GM19351 (cell line): ENCODE measurements around the gene ATRNL1.

Experiments used
- ATAC-seq: cut with Tn5 transposase; IDR thresholded peaks from one replicate; pipeline ENCODE4 v1.9.1; 2021; ENCODE audit warnings: mild to moderate bottlenecking, moderate library complexity; ENCODE audit not compliant: unreplicated experiment

Gene ATRNL1

DNA sequence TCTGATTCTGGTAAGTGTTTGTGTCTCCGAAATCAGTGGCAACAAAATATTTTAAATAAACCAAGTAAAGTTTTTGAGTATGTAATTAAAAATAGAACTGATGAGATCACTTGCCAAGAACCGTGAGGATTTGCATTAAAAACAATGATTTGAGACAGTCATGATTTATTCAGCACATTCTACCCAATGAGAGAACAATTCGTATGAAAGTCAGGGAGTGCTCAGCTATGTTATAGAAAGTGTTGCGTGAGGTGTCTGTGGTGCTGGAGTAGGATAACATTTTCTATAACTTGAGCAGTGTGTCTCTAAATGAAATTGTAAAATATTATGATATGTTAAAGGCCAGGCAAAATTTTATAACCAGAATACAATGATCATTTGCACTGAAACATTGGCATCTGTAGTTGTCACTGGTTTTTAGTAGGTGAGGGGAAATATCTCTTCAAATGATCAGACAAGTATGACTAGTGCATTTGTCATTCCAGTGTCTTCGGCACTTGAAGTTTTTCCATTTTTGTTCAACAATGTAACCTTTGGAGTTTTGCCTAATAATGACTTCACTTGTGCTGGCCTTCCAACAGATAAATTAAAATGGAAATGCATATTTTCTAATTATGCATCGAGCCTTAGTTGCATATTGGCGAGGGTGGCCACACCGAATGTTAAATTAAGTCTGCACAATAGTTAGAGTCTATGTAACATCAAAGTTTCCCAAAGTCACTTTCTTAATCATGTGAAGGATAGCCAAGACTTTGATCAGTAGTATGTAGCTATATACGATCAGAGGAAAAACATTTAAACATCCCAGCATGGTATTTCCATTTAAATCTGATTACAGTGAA, 844.0 kb downstream of the ATRNL1 start:
- ATAC-seq = no peak

DNA sequence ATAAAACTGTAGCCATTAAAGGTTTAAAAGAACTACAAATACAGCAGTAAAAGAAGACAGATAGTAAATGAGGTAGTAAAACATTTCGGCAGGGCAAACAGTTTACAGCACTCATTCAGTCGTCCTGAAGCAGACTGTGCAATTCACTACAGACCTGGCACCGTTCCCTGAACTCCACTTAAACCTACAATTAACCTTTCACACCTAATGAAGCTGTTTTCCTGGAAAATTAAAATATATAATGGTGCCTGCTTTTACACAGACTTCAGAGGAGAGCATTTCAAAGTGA, 844.5 kb downstream of the ATRNL1 start:
- no peak for ATAC-seq

DNA sequence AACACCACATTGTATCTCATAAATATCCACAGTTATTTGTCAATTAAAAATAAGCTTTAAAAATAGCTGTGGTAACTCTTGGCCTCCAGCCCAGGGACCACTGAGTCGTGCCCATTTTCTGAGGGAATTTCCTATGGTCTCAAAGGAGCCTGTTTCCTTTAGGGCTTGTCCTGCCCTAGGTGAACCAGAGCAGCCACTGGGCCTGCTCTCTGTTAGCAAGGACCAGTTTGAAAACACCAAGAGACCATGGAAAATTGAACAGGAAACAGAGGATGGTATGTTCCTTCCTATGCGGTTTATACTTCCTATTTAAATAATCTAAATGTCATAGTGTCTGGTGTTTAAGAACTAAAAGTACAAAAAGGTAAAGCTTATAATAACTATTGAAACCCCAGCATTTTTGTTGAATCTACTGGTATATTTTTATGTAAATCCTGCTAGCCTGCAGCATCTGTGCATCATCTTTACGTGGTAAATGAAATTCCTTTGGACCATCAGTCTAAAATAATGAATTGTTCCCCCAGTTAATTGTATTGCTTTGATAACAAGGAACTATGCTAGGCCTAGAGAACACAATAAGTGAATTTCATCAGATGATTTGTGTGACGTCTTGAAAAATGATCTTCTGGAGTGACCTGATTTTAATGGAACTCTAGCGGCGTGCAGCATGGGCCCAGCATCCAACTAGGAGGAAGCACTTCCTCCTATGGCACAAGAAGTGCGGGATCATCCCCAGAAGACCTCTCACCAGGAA, 846.1 kb downstream of the ATRNL1 start:
- ATAC-seq = no peak

GRCh38 chr10:115941361-115941771, 848.2 kb downstream of the ATRNL1 start:
- ATAC-seq = no peak

DNA sequence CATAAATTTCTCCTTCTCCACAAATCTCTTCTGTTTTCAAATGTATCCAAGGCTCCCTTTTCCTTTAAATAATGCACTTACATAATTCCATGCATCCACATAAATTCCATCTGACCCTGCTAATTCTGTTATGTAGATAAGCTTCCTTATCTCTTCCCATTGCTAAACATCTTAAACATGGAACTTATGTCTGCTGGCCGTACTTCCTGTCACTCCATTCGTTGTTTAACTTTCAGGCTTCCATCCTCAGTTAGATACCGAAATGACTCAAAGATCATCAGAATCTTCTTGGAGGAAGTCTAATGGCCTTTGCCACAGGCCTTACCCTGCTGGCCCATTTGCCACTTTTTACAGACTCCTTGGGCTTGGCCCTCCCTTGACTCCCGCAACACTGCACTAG, 848.9 kb downstream of the ATRNL1 start:
- no peak for ATAC-seq

DNA sequence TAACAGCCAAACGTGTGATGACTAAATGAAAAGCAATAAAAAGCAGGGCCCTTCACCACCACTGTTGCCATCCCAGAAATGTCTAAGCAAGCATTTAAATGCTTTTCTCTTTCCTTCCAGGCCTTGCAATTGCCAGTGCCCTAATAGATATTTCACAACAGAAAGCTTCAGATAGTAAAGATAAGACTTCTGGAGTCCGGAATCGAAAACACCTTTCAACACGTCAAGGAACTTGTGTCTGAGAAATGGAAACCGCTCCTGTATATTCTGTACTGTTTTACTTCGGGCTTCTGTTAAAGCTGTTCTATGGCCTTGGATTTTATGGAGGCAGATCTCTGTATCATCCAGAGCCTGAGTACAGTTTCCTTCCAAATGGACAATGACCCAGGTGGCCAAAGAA, 851.4 kb downstream of the ATRNL1 start:
- no peak for ATAC-seq

DNA sequence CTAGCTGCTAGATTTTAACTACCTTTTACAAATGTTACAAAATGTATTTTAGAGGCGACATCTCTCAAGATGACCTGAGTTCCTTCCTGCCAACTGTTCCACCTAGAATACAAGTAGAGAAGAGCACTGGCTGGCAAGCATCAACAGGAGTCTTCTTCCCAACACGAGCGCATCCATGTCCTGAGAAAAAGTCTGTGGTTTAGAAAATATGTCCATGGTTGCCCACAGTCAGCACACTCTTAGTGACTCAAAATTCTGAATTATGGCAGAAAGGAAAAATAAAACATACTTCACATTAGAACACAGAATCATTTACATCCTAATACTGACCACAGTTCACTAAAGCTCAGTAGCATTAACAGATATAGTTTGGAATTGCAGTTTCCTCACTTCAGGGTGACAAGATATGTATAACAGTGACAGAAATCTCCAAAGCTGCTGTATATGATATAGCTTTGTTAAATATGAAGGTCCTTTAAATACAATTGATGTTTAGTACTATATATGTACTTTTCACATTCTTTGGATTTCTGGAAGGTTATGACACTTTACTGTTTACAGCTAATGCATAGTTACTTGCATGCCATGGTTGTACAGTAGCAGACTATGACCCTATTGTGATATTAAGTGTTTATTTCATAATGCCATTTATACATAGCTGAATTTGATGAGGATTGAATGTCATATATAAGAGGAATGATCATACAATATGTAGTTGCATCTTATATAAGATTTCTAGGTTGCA, 852.7 kb downstream of the ATRNL1 start:
- no peak for ATAC-seq

GRCh38 chr10:115947104-115947503, 853.9 kb downstream of the ATRNL1 start:
- no peak for ATAC-seq

GRCh38 chr10:115948465-115948864, 855.3 kb downstream of the ATRNL1 start:
- ATAC-seq = no peak

GRCh38 chr10:115949282-115949844, 856.2 kb downstream of the ATRNL1 start:
- ATAC-seq = no peak

- no peak for ATAC-seq
These were observed 857.2 kb downstream of the ATRNL1 start for GRCh38 chr10:115950320-115950719.

DNA sequence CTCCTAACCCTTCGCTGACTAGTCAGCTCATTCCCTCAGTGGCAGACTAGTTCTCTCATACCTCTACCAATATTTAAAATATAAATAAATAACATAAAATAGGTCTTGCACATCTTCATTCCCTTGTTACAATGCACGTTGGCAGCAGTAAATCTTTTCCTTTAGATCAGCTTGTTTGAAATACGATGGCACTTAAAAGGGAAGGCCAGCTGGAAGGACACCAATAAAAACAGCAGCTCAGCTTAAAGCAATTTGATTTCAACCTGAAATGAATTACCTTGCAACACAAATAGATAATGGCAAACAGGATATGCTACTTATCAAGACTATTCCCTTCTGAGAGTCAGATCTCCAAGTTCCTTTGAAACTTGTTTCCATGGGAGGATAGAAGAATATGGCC, 858.1 kb downstream of the ATRNL1 start:
- ATAC-seq = no peak

DNA sequence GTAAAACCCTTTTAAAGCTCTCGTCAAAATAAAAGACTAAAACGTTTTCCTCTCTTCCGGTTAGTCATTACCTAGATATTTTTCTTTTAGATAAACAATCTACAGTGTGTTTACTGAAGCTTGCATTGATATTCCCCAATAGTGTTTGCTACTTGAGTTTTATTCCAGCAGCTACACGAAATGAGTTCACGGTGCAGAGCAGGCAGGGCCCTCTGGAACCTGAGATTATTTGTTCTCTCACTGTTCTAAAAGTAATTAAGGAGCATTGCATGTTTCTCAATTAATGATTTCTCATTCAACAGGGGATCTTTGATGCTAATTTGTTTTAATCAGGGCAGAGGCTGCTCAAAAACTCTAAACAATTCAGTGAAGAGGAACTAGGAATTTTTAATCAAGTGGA, 860.1 kb downstream of the ATRNL1 start:
- no peak for ATAC-seq

DNA sequence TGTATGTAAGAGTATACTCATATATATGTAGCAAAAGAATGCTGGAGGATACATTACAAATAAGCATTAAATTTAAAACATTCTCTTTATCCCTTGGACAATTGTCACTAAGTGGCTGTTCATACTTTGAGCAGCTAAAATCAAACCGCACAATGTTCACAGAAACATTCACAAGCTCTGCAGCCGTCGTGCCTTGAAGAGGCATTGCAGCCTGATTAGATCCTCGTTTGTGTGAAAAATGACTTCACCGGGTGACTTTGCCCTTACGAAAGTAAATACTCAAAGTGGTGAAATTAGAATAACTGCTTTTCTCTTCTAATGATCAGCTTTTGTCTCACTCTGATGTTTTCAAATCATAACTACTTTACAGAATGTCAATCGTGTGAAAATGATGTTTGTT, 860.8 kb downstream of the ATRNL1 start:
- no peak for ATAC-seq

DNA sequence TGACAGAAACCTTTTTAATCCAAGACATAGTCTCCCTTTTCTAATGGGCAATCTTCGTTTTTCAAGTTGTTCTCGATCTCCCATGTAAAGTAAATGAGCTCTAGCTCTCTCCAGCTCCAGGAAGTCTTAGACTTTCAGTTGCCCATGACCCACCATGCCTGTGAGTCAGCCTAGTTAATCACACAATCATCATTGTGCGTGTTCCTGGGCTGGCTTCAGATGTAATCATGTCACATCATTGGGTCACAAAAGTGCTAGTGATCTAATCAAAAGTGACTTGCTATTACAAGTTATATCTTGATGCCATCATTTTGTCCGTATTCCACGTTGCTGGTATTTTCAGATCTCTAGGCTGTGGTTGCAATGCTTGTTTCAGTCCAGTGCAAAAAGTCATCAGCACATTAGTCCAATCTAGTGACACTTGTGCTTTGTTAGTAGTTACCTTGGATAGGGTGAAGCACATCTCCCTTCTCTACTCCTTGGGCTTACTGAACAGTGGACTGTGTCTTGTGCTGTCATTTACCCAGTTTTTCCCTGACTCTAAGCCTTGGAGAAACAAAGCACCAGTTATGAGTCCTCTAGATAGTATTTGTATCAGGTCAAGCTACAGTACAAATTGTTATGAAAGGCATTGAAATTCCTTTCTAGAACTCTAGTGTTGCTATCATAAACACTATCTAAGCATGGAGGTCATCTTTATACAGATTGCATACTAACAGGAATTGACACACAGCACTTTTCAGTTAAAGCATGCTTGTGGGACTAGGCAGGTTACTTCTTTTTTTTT, 863.3 kb downstream of the ATRNL1 start:
- ATAC-seq = no peak

DNA sequence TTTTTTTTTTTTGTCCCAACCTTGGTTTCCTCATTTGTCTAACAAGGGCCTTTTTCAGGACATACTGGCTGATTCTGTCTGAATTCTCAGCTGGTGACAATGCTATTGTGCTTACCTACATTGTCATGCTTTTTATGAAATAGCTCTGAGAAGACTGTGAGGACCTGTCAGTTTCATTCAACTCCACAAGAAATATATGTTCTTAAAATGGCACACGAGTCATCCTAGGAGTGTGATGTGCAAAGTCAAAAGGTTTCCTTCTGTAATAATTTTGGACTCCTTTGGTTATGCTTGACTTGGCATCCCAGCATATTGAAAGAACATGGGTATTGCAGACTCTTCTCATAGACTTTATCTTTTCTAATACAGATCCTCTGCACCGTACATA, 863.8 kb downstream of the ATRNL1 start:
- no peak for ATAC-seq

DNA sequence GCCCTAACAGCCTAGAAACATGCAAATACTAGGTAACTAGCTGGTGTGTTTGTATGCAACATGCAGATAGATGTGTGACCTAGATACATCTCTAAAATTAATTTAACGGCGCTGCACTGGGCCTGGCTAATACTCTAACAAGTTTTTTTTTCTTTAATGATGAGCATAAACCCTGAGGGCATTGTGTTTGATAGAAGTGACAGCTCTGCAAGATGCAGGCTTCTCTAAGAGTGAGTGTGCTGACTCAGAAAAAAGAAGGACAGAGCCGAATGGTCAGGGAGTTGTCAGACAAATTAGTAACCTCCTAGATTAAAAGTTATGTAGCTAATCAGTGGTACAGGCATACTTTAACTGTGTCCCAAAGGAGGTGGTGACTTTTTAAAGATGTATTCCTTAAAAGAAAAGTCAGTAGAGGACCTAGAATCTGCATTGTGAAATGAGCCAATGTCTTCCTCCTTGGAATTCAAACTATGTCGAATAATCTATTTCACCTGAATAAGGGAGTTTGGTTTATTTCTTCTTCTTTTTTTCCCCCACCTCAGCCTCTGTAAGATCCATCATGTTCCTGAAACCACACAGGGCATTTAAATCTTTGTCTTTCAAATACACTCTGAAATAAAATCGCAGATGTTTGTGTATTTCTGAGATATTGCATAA, 864.7 kb downstream of the ATRNL1 start:
- ATAC-seq = no peak

DNA sequence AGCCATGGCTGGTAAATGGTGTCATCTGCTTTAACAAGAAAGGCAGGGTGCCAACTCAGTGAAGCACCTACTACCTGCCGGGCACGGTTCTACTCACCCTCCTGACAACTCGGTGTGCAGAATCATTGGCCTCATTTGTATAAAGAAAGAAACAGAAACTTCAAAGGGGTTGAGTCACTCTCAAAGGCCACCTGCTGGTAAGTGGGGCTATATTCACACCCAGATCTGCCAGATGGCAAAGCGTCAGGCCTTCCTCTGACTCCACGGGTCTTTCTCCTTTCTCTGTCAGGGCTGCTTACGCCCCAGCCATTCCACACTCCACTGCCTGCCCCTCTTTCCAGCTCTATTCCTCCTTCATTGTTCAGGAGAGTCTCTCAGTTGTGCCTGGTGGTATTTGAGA, 870.7 kb downstream of the ATRNL1 start:
- no peak for ATAC-seq

DNA sequence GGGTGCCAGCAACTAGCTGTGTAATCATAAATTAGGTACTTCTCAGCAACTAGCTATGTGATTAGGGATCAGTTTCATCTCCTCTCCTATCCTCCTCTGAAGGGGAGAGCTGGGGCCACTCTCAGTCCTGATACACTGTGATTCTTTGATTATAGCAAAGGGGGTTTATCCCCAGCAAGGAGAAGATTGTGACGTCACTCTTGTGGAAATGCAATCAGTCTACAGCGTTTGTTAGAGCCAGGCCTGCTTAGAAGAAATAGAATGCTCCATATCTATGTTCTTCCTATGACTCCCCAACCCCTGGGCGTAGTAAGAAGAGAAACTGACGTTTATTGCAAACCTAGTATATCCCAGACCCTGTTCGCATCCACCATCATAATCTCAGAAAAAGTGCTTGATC, 871.7 kb downstream of the ATRNL1 start:
- no peak for ATAC-seq

GRCh38 chr10:115965376-115965775, 872.2 kb downstream of the ATRNL1 start:
- ATAC-seq = no peak
